GM18507 (cell line): ENCODE measurements around the gene SYT1.
"Not testable (repeated sequence)": the region's sequence is repeated elsewhere in the genome, so short reads cannot be mapped to it uniquely, and the experiment has no call there.

Source experiments
- DNase-seq: peaks from one replicate; pipeline ENCODE4 v3.0.0; 2011; ENCODE audit warnings: low read depth; ENCODE audit not compliant: insufficient read length; ENCODE audit errors: extremely low spot score
- FAIRE-seq: peaks from 2 replicates; lab custom pipeline; 2011; peaks lifted over from hg19 to GRCh38; lab: Jason Lieb, UNC

Gene SYT1

GRCh38 chr12:78864403-78864869, at the start of gene SYT1:
SYT1 (plus strand) TSS chr12:78864774.
- no peak for FAIRE-seq
- DNase-seq: no peak

- no peak for FAIRE-seq
- DNase-seq: no peak
Observed at GRCh38 chr12:78818487-78818886, 46.1 kb upstream of the SYT1 start.

- no peak for DNase-seq
- no peak for FAIRE-seq
Observed at GRCh38 chr12:78820946-78821345, 43.6 kb upstream of the SYT1 start.

- no peak for FAIRE-seq
- DNase-seq: no peak
Observed at GRCh38 chr12:78824918-78825317, 39.7 kb upstream of the SYT1 start.

GRCh38 chr12:78829690-78830089, 34.9 kb upstream of the SYT1 start:
- DNase-seq: no peak
- no peak for FAIRE-seq

- DNase-seq: no peak
- no peak for FAIRE-seq
Observed at GRCh38 chr12:78835493-78835892, 29.1 kb upstream of the SYT1 start.

GRCh38 chr12:78840518-78841019, 24.0 kb upstream of the SYT1 start:
- DNase-seq, FAIRE-seq: not testable (repeated sequence)

- DNase-seq (no peak), FAIRE-seq (no peak)
Observed at GRCh38 chr12:78853231-78853630, 11.3 kb upstream of the SYT1 start.

GRCh38 chr12:78863482-78864402, 832 bp upstream of the SYT1 start:
- DNase-seq (no peak), FAIRE-seq (peak; percentile 21)

GRCh38 chr12:78864870-78865463, 393 bp downstream of the SYT1 start:
- FAIRE-seq: no peak
- no peak for DNase-seq

- FAIRE-seq (no peak), DNase-seq (no peak)
Observed at GRCh38 chr12:78865516-78865915, 942 bp downstream of the SYT1 start.

GRCh38 chr12:78866518-78866917, 1.9 kb downstream of the SYT1 start:
- DNase-seq (no peak), FAIRE-seq (no peak)

- FAIRE-seq: no peak
- no peak for DNase-seq
Observed at GRCh38 chr12:78870539-78870938, 6.0 kb downstream of the SYT1 start.

GRCh38 chr12:78871566-78871965, 7.0 kb downstream of the SYT1 start:
- FAIRE-seq (no peak), DNase-seq (no peak)

- no peak for FAIRE-seq
- DNase-seq: no peak
Observed at GRCh38 chr12:78878459-78878858, 13.9 kb downstream of the SYT1 start.

GRCh38 chr12:78878866-78879265, 14.3 kb downstream of the SYT1 start:
- DNase-seq (no peak), FAIRE-seq (no peak)

GRCh38 chr12:78880078-78880477, 15.5 kb downstream of the SYT1 start:
- no peak for FAIRE-seq

GRCh38 chr12:78881685-78882084, 17.1 kb downstream of the SYT1 start:
- no peak for FAIRE-seq
- DNase-seq: no peak

More at GRCh38 chr12:78880078-78880477, 15.5 kb downstream of the SYT1 start:
- DNase-seq: no peak

- no peak for DNase-seq
- FAIRE-seq: no peak
Observed at GRCh38 chr12:78885466-78885865, 20.9 kb downstream of the SYT1 start.

- FAIRE-seq (no peak), DNase-seq (no peak)
Observed at GRCh38 chr12:78886719-78887407, 22.3 kb downstream of the SYT1 start.
